Brain microvascular endothelial cell (primary cell): ENCODE measurements around the gene GRAMD1B.

Experiments used
- DNase-seq: peaks from one replicate; pipeline ENCODE4 v3.0.0-alpha.2; 2020
- H3K27ac ChIP-seq: fragments of 250-450 bp; sonication (Bioruptor Pico); 2 replicates; pipeline ENCODE4 v1.5.1; 2020; ENCODE audit warnings: mild to moderate bottlenecking, moderate library complexity
- H3K27me3 ChIP-seq: fragments of 250-450 bp; sonication (Bioruptor Pico); replicated peaks from 2 replicates; pipeline ENCODE4 v1.5.1; 2020; ENCODE audit warnings: mild to moderate bottlenecking
- H3K36me3 ChIP-seq: fragments of 250-450 bp; sonication (Bioruptor Pico); replicated peaks from 2 replicates; pipeline ENCODE4 v1.5.1; 2020; ENCODE audit warnings: mild to moderate bottlenecking
- H3K4me3 ChIP-seq: 2 replicates; pipeline ENCODE4 v1.5.1; 2011; ENCODE audit warnings: low read depth, mild to moderate bottlenecking, control low read depth, low read length, moderate library complexity
- in situ Hi-C: cut with HindIII; loops from 2 replicates; pipeline ENCODE4 v1.10.0; 2017; ENCODE audit warnings: low sequenced_read_pairs, low pct_ligation_motif_present
- TF ChIP-seq, protein P1 (sequence below): IDR thresholded peaks from 2 replicates; pipeline ENCODE4 v1.5.1; 2011; ENCODE audit warnings: low read depth, mild to moderate bottlenecking, moderate library complexity, low read length, control low read depth, inconsistent platforms; ENCODE audit errors: missing control alignments

Gene GRAMD1B

DNA sequence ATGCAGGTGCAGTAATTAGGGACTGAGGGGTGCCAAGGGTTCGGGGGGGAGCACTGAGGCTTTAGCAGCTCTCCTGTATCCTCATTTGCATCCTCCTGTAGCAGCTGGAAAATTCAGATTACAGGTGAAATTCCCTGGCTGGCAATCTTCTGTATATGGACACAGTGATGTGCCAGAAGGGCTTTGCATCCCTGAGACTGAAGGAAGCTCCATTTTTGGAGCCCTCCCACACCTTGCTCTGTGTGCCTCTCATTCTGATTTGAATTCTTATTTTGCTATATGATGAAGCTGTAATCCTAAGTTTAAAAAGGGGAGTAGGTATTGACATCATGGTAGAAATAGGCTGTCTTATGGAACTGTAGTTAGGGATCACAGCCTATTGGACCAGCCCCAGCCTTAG lies 177.7 kb downstream of the GRAMD1B start:
- no peak for DNase-seq
- H3K27ac ChIP-seq = no peak overlapping the region
- H3K4me3 ChIP-seq = no peak overlapping the region
- TF ChIP-seq, protein P1, sequence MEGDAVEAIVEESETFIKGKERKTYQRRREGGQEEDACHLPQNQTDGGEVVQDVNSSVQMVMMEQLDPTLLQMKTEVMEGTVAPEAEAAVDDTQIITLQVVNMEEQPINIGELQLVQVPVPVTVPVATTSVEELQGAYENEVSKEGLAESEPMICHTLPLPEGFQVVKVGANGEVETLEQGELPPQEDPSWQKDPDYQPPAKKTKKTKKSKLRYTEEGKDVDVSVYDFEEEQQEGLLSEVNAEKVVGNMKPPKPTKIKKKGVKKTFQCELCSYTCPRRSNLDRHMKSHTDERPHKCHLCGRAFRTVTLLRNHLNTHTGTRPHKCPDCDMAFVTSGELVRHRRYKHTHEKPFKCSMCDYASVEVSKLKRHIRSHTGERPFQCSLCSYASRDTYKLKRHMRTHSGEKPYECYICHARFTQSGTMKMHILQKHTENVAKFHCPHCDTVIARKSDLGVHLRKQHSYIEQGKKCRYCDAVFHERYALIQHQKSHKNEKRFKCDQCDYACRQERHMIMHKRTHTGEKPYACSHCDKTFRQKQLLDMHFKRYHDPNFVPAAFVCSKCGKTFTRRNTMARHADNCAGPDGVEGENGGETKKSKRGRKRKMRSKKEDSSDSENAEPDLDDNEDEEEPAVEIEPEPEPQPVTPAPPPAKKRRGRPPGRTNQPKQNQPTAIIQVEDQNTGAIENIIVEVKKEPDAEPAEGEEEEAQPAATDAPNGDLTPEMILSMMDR = no peak
- in situ Hi-C loops = no loop called here
- peaks cover 7% of the 10 kb centered on the region for H3K36me3 ChIP-seq
- no peaks in the 10 kb centered on the region for H3K27me3 ChIP-seq

DNA sequence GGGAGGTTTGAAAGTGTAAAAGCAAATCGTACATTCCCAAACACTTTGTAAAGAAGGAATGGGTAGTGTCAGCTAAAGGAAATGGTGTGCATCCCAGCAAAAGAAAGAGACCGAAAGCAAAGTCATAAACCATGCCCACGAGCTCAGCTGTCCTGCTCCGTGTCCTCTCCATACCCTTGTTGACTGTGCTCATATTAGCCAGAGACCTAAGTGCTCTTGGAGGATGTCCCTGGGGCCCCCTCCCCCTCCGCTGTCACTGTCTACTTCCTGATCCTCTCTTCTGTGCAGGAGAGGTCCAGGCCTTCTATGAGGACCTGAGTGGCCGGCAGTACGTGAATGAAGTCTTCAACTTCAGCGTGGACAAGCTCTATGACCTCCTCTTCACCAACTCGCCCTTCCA lies 178.3 kb downstream of the GRAMD1B start:
- no peak for DNase-seq
- Histone ChIP-seq H3K36me3 (peaks cover 7% of the 10 kb centered on the region), H3K27me3 (no peaks in the 10 kb centered on the region), H3K27ac (no peak overlapping the region), H3K4me3 (no peak overlapping the region)
- TF ChIP-seq, protein P1 = no peak
- in situ Hi-C loops = no loop called here

DNA sequence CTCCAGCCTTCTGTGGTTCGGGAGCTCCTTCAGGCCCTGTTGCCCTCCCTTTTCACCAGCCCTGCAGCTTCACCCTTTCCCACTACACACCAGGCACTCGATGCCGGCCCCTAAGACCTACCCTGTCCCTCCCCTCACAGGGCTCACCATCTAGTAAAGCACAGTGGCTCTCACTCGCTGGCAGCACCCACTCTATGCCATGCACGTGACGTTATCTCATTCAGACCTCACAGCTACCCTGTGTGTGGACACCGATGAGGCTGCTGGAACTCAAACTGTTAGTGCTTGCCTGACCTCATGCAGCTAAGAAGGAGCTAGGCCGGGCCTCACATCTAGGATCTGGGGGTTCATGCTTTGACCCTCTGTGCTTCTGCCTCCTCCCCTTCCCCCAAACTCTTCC lies 178.9 kb downstream of the GRAMD1B start:
- DNase-seq = no peak
- in situ Hi-C loops = no loop called here
- H3K27me3 ChIP-seq = no peaks in the 10 kb centered on the region
- TF ChIP-seq, protein P1 = no peak
- H3K27ac ChIP-seq = no peak overlapping the region
- peaks cover 7% of the 10 kb centered on the region for H3K36me3 ChIP-seq
- H3K4me3 ChIP-seq = no peak overlapping the region

DNA sequence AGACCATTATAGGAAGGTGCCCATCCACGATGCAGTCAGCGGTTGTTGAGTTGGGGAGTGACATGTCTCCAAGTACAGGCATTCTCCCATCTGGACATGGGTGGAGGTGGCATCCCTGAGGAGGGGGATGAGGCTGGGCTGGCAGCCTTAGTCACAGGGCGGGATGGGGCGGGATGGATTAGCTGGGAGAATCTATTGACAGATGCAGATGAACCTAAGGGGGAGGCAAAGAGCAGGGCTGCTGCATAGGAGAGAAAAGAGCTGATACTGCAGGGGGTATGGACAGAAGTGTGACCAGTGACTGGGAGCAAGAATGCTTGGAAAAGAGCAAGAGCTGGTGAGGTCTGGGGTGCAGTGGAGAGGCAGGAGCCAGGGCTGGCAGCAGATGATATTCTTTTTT lies 181.6 kb downstream of the GRAMD1B start:
- no peak overlapping the region for H3K27ac ChIP-seq
- no peak for DNase-seq
- peaks cover 2% of the 10 kb centered on the region for H3K36me3 ChIP-seq
- TF ChIP-seq, protein P1 = no peak
- no peak overlapping the region for H3K4me3 ChIP-seq
- H3K27me3 ChIP-seq = no peaks in the 10 kb centered on the region
- in situ Hi-C loops = no loop called here

DNA sequence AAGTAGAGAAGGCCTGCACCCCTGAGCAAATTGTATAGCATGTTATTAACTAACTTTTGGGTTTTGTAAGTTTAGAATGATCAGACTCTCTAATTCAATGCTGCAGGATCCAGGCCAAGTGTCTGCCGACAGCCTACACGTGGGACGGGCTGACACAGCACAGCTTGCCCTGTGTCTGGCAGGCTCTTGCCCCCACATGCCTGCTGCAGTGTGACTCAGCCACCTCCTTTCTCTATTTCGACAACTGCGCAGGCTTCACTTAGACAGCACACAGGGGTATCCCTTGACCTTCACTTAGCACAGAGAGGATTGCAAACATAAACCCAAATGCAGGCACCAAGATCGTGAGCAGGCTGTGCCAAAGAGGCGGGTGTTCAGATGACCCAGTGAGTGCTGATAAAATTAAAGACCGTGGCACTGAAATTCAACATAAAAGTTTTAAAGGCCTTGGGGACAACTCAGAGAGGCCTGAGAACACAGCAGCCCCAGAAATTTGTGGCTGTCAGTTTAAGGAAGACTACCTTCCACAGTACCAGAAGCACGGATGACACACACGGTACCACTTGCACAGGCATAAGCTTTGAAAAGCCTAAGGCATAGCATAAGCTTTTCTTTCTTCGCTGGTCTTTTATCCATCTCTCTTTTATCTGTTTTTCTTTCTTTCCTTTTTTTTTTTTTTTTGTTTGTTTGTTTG lies 186.6 kb downstream of the GRAMD1B start:
- DNase-seq = no peak
- Histone ChIP-seq H3K27ac (no peak overlapping the region), H3K4me3 (no peak overlapping the region), H3K36me3 (no peaks in the 10 kb centered on the region), H3K27me3 (no peaks in the 10 kb centered on the region)
- TF ChIP-seq, protein P1 = no peak
- in situ Hi-C loops = no loop called here

DNA sequence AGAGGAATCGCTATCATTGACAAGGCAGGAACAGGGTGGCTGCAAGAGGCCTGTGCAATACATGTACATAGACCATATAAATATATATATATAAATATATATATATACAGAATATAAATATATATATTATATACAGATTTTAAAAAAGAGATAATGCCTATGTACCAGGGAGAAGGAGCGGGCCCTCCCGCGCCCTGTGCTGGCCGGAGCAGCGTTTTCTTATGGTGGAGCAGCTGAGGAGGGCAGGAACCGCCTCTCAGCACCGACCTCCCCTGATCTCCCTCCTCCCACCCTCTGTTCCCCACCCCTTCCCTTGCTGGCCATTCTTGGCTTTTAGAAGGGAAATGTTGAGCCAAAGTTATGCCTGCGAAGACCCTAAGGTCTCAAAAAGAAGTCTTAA lies 192.5 kb downstream of the GRAMD1B start:
- in situ Hi-C loops = no loop called here
- TF ChIP-seq, protein P1 = no peak
- Histone ChIP-seq H3K27ac (no peak overlapping the region), H3K27me3 (no peaks in the 10 kb centered on the region), H3K4me3 (no peak overlapping the region), H3K36me3 (no peaks in the 10 kb centered on the region)
- DNase-seq = no peak
